Right lobe of liver (tissue), 6 donors: ENCODE measurements around the gene KCNK17. TPM values are rescaled to one million over a fixed set of nuclear protein-coding genes. Genes with fewer than 3 reads are reported as not detected.

Source experiments
- ATAC-seq, 4 donors: fragments of 200-7000 bp; cut with Tn5 transposase; one replicate each; pipeline ENCODE4 v1.9.1; 2020; ENCODE audit warnings: mild to moderate bottlenecking in 4 of 4, moderate library complexity in 4 of 4
- DNase-seq, 3 donors: peaks; one replicate each; pipeline ENCODE4 v3.0.0-alpha.2; 2020
- H3K27ac ChIP-seq, 3 donors: fragments of 200-600 bp; one replicate each; pipeline ENCODE4 v1.8.0; 2022
- H3K27me3 ChIP-seq, 2 donors: fragments of 200-600 bp; one replicate each; pipeline ENCODE4 v1.8.0; 2022
- H3K36me3 ChIP-seq, 4 donors: fragments of 200-600 bp; sonication (generic) in 1 of 4; one replicate each; pipeline versions ENCODE4 v1.5.1 to v1.8.0; 2017 to 2022; ENCODE audit warnings: control low read depth in 1 of 4
- H3K4me1 ChIP-seq, 4 donors: fragments of 200-600 bp; sonication (generic) in 1 of 4; one replicate each; pipeline versions ENCODE4 v1.5.1 to v1.8.0; 2017 to 2022; ENCODE audit warnings: control low read depth in 1 of 4
- H3K4me3 ChIP-seq, 3 donors: fragments of 200-600 bp; one replicate each; pipeline ENCODE4 v1.8.0; 2022
- H3K9me3 ChIP-seq, 4 donors: fragments of 200-600 bp; sonication (generic) in 1 of 4; one replicate each; pipeline versions ENCODE4 v1.5.1 to v1.8.0; 2017 to 2022; ENCODE audit warnings: control low read depth in 1 of 4
- POLR2A ChIP-seq: fragments of 450-650 bp; IDR thresholded peaks from one replicate; pipeline ENCODE4 v1.6.1; 2017; ENCODE audit warnings: antibody characterized with exemption, mild to moderate bottlenecking
- WGBS: methylation state at CpG from one replicate; pipeline ENCODE4 v1.1.6; 2018; ENCODE audit warnings: low coverage, low lambda C conversion rate; ENCODE audit not compliant: insufficient coverage; ENCODE audit errors: missing lambda C conversion rate; 5-methylcytosine and 5-hydroxymethylcytosine counted together
- intact Hi-C, 2 donors: fragments of 100-400 bp; cut with DNase I; formaldehyde crosslinking; loops; one replicate each; pipeline versions ENCODE4 v1.11.2 to v1.14.1; 2022
- total RNA-seq, 6 experiments: library from RNA; depleted of rRNA in 2 of 6; stranded (reverse); fragments of >200 nt in 2 of 6; fragmentation: NEBNext Ultra II Directional in 3 of 6; extraction: Animal tissue kit (Norgen Biotek cat#: 25700) in 3 of 6; gene quantifications; one replicate each; pipeline versions ENCODE4 v1.1.0 to v1.2.4, GENCODE V29; 2016 to 2023
- TF ChIP-seq, protein P1 (sequence below), 4 donors: fragments of 200-600 bp in 3 of 4; fragments of 450-650 bp in 1 of 4; IDR thresholded peaks; one replicate each; pipeline versions ENCODE4 v1.5.1 to v1.8.0; 2016 to 2022; ENCODE audit warnings: antibody characterized with exemption in 4 of 4, mild to moderate bottlenecking in 2 of 4
- donor health status: DM: no; HTN: yes; CAD: no.
- donor health status: DM: no; HTN: no; CAD: no.
- donor health status: DM: no; HTN: no; CAD: no.
- donor health status: DM: no; HTN: yes; CAD: no.
- donor health status: DM: no; HTN: yes; CAD: no.

KCNK17 gene
- total RNA-seq, 6 experiments from 2014 or later, result 0.31 to 0.77 (median 0.39) TPM; not detected in 1

DNA sequence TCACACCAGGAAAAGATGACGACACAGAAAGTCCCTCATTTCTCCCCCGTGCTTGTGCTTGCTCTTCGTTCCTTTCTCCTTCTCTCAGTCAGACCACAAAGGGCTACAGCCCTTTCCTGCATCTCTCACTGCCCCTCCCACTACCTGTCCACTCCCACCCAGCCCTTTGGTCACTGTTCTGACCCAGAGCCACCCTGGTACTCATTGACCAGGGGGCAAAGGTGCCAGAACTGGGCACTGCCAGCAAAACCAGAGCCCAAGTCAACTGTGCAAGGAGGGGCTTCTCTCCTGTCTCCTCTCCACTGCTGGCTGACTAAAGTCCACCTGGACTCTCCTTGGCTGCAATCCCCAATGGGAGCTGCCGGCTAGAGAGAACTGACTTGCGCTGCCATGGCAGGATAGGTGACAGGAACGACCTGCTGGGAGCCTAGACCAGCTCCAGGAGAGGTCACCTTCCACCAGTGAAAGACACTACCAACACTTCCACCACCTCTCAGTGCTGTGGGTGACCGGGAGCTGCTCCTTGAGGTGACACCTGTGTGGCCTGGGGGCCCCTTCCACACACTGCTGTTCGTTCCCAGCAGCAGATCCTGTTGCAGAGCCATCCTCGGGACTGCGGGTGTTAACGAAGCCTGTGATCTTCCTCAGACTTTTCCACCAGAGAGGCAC is 32.8 kb downstream of the KCNK17 start:
- Histone ChIP-seq H3K36me3 (no peaks in the 10 kb centered on the region), H3K9me3 (no peaks in the 10 kb centered on the region), H3K4me3 (no peak overlapping the region), H3K27me3 (no peaks in the 10 kb centered on the region), H3K4me1 (peaks cover 0 to 46% (median 19%) of the 10 kb centered on the region in 4 donors), H3K27ac (peak overlapping the region; percentile 44 to 83 (median 78))
- ATAC-seq (peak; percentile 75 to 82 (median 78)), DNase-seq (peak; percentile 82 to 97 (median 94))
- peak; percentile 55 for TF ChIP-seq POLR2A
- TF ChIP-seq, protein P1, sequence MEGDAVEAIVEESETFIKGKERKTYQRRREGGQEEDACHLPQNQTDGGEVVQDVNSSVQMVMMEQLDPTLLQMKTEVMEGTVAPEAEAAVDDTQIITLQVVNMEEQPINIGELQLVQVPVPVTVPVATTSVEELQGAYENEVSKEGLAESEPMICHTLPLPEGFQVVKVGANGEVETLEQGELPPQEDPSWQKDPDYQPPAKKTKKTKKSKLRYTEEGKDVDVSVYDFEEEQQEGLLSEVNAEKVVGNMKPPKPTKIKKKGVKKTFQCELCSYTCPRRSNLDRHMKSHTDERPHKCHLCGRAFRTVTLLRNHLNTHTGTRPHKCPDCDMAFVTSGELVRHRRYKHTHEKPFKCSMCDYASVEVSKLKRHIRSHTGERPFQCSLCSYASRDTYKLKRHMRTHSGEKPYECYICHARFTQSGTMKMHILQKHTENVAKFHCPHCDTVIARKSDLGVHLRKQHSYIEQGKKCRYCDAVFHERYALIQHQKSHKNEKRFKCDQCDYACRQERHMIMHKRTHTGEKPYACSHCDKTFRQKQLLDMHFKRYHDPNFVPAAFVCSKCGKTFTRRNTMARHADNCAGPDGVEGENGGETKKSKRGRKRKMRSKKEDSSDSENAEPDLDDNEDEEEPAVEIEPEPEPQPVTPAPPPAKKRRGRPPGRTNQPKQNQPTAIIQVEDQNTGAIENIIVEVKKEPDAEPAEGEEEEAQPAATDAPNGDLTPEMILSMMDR (IDR thresholded peaks at IDR 0.05), result no peak
- 20% methylated on average over 8 of the region's 11 CpGs for WGBS
- intact Hi-C loops, result no loop called here

DNA sequence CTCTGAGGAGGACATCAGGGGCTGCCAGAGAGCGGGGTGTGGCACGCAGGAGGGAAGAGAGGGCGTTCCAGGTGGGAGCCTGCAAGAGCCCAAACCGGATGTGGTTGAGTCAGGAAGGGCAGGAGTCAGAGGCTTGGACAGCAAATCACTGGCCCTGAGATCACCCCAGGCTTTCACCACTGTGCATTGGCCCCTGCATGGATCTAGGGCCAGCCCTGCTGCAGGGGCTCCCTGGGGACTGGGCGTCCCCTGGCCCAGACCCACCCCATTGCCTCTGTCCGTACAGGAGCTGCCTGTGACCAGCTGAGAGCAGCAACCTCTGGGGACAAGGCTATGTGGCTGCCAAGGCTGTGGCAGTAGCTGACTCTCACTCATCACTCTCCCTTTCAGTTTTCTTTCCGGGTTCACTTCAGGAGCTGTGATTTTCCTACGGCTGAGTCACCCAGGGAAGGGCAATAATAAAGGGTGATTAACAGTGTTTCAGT is 33.9 kb downstream of the KCNK17 start:
- DNase-seq (peak; percentile 60 to 90 (median 71)), ATAC-seq (peak; percentile 50 to 71 (median 58))
- H3K27me3 ChIP-seq, result no peaks in the 10 kb centered on the region
- peaks cover 0 to 46% (median 19%) of the 10 kb centered on the region in 4 donors for H3K4me1 ChIP-seq
- intact Hi-C loops, result no loop called here
- H3K4me3 ChIP-seq, result no peak overlapping the region
- no peaks in the 10 kb centered on the region for H3K36me3 ChIP-seq
- TF ChIP-seq, protein P1 (IDR thresholded peaks at IDR 0.05), result no peak
- peak; percentile 52 for TF ChIP-seq POLR2A
- WGBS, result 0% methylated on average over 3 of the region's 8 CpGs
- peak overlapping the region; percentile 44 to 83 (median 78) for H3K27ac ChIP-seq
- H3K9me3 ChIP-seq, result no peaks in the 10 kb centered on the region

DNA sequence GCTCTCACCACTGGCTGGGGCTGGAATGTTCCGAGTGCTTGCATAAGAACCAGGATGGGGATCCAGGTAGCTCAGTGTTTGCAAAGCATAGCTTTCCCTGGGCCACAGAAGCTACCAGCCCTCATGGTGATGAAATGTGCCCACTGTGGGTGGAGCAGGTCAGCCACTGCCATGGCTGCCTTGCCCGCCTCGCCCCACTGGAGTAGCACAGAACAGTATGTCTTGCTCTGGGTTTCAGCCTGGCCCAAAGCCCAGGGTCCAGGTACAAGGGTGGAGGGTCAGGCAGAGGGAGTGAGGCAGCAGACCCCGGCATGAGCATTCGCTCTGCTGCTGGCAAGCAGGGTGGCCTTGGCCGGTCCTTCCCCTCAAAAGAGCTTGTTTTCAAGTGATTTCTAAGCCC is 34.7 kb downstream of the KCNK17 start:
- intact Hi-C loops, result no loop called here
- ATAC-seq, result peak; percentile 67 to 83 (median 78)
- no peak overlapping the region for H3K4me3 ChIP-seq
- no peaks in the 10 kb centered on the region for H3K9me3 ChIP-seq
- no peaks in the 10 kb centered on the region for H3K36me3 ChIP-seq
- peak overlapping the region; percentile 44 to 83 (median 78) for H3K27ac ChIP-seq
- TF ChIP-seq, protein P1 (IDR thresholded peaks at IDR 0.05), result no peak
- peak; percentile 21 for TF ChIP-seq POLR2A
- no CpG with 5 or more reads among the region's 6 CpGs for WGBS
- H3K27me3 ChIP-seq, result no peaks in the 10 kb centered on the region
- peak; percentile 67 to 97 (median 91) for DNase-seq
- H3K4me1 ChIP-seq, result peaks cover 0 to 46% (median 19%) of the 10 kb centered on the region in 4 donors

DNA sequence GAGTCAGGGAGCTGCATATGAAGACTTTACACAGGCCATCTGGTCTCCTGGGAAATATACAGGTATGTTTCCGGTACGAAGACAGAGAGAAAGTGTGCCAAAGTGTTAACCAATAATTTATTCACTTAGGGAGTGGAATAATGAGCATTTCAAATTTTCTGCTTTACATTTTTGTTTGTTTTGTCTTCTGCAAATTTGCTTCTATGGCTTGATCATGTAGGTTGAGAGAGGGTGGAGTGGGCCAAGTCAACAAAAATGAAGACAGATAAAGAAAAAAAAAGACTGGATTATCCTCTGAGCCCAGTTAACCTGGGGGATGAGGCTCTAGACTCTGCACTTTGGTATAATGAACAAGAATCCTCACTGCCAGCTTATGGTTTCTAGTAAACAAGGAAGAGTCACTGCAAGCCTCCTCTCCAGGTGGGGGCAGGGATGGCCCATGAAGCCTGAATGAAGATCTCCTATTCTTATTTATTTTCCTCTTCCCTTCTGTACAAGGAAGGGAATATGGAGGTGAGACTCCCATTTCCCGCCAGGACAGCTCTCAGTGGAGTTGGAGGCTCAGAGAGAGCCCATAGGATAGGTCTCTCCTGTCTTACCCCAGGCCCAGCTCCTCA is 37.7 kb downstream of the KCNK17 start:
- intact Hi-C loops, result no loop called here
- ATAC-seq (no peak), DNase-seq (no peak)
- H3K4me1 ChIP-seq, result peaks cover 0 to 28% (median 14%) of the 10 kb centered on the region in 4 donors
- 61% methylated on average over 2 of the region's 3 CpGs for WGBS
- no peaks in the 10 kb centered on the region for H3K9me3 ChIP-seq
- no peaks in the 10 kb centered on the region for H3K36me3 ChIP-seq
- H3K27me3 ChIP-seq, result no peaks in the 10 kb centered on the region
- H3K4me3 ChIP-seq, result no peak overlapping the region
- no peak overlapping the region for H3K27ac ChIP-seq
- TF ChIP-seq, protein P1 (IDR thresholded peaks at IDR 0.05), result no peak
- TF ChIP-seq POLR2A, result no peak
